ENCODE measurements around the gene SGCE.

DNA sequence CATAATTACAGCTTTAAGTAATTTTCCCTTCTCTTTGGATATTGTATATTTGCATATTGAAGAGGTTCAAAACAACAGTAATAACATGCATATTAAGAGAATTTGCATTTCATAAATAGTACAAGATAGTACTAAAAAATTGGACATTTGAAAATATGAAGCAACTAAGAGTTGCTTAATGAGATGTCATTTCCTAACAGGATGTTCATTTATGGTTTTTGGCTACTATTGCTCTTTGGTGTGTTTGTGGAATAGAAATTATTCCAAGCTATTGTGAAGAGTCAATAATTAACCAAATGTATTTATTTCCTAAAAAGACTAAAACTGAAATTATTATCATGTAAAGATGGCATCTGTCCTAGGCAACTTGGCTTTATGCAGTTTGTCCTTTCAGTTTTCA, 4.1 kb upstream of the SGCE start:
- no peak for TF ChIP-seq EZH2 (IDR thresholded peaks at IDR 0.05; ENCODE audit: borderline replicate concordance, low read depth, low read length, poor library complexity, severe bottlenecking)
- TF ChIP-seq, protein P1, sequence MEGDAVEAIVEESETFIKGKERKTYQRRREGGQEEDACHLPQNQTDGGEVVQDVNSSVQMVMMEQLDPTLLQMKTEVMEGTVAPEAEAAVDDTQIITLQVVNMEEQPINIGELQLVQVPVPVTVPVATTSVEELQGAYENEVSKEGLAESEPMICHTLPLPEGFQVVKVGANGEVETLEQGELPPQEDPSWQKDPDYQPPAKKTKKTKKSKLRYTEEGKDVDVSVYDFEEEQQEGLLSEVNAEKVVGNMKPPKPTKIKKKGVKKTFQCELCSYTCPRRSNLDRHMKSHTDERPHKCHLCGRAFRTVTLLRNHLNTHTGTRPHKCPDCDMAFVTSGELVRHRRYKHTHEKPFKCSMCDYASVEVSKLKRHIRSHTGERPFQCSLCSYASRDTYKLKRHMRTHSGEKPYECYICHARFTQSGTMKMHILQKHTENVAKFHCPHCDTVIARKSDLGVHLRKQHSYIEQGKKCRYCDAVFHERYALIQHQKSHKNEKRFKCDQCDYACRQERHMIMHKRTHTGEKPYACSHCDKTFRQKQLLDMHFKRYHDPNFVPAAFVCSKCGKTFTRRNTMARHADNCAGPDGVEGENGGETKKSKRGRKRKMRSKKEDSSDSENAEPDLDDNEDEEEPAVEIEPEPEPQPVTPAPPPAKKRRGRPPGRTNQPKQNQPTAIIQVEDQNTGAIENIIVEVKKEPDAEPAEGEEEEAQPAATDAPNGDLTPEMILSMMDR (conservative IDR thresholded peaks at IDR 0.05; ENCODE audit: low read depth, low read length) = no peak

Data from A673 (cell line).